Measurements from ENCODE around the gene DAB1.

The DAB1 gene

DNA sequence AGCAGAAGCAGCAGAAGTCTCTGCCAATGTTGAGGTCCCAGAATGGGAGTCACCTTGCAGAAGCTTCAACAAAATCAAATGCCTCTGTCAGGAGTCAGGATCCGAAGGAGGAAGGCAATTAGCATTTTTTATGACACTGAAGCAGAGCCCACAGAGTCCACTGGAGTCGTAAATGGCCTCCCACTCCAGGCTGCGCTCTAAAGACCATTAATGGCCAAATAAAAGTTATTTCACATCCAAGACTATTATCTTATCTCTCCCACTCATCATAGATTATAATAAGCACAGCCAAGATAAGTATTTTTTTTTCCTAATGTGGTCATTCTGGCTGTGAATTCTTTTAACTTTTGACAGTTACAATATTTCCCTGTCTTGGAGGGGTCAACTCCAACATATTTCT lies 267.0 kb downstream of the DAB1 start:
- no peak for DNase-seq

DNA sequence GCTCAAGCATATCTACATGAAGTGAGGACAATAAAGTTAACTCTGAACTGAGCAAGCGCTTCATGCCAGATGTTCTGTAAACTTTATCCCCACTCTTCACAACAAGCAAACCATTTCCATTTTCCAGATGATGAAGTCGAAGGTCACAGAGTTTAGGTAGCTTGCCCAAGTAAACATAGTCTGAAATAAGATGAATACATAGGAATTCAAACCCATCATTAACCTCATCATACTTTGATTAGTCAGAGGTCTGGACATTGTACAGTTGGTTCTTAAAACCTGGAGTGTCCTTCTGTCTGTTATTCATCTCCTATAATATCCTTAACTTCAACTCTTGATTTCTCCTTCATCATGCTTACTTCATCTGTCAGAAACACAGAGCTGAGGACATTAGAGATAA lies 277.8 kb downstream of the DAB1 start:
- no peak for DNase-seq

DNA sequence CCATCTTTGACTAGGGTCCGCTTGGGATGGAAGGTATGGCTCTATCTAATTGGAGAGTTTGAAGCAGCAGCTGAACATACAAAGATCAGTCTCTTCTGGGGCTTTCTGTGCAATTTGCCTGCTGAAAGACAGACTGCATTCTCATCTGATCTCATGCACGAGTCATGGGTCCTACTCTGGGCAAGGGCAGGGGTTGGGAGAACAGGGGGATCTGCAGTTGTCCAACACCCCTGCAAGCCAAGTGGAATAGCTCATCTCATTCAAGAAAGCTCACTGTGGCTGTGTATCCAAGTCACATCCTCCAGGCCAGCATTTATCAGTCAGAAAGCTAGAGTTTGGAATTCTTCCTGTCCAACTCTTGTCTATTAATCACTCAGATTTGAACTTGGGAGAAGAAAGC lies 280.9 kb downstream of the DAB1 start:
- DNase-seq, result no peak

DNA sequence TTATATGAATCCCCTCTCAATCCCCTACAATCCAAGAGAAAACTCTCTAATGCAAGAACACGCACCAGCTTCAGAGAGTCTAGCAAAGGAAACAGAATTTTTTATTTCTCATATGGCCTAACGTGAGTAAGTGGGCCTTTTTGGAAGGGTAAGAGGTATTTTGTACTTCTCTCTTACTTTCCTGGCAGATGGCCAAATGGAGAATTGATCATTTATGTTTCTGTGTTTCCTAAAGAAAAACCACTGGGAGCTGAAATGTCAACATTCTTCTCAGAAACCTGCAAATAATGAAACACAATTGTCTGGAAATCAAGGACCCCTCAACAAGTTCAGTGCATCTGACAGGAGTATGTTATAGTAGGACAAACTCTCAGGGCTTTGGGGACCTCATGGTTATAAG lies 281.7 kb downstream of the DAB1 start:
- DNase-seq, result no peak

DNA sequence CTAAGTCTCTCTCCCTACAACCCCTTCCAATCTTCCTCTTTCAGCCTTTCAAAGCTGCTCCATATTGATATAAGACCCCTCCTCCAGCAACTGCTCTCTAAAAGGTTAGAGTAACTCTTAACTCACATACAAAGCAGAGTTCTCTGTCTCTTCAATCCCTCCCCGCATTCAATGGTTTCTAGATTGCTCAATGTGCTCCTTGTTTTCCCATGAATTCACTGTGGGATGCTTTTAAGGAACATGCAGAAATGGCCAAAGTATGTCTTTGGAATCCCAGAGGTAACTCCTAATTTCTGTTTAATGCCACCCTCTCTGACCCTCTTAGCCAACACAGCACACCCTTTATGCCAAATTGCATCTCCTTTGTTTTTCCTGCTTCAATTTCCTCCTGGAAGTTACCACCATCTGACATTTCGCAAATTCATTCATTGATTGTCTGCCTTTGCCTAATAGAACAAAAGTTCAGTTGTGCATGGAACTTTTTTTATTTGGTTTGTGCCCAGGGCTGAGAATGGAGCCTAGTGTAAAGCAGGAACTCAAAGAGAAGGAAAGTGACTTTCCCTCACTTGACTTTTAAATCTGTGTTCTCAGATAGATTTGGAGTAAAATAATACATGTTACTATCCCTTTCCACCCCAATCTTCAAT lies 285.3 kb downstream of the DAB1 start:
- no peak for DNase-seq

DNA sequence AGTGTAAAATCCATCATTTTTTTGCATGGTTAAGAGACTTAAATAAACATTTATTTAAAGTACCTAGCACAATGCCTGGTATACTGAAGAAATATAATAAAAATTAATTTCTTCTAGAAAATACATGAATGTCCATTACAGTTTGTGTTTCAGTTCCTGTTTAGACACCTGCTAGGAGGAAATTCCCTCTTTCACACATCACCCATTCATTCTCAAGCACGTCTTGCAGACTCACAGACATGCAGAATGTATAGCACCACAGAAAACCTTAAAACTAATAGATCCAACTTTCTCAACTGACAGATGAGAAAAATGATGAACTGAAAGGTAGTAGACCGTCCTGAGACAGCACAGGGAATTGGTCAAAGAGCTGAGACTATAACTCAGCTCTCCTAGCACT lies 285.9 kb downstream of the DAB1 start:
- DNase-seq, result no peak

DNA sequence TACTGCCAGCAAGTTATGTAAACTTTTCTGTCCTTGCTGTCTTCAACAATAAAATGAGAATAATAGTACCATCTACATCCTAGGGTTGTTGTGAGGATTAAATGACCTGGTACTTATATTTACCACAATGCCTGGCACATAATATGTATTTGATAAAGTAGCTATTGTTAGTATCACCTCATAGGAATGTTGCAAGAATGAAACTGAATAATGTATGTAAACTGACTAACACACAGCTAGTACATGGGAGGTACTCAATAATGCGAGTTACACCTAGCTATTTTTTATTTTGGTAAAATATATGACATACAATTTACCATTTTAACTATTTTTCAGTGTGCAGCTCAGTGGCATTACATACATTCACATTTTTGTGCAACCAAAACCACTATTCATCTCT lies 289.1 kb downstream of the DAB1 start:
- no peak for DNase-seq

DNA sequence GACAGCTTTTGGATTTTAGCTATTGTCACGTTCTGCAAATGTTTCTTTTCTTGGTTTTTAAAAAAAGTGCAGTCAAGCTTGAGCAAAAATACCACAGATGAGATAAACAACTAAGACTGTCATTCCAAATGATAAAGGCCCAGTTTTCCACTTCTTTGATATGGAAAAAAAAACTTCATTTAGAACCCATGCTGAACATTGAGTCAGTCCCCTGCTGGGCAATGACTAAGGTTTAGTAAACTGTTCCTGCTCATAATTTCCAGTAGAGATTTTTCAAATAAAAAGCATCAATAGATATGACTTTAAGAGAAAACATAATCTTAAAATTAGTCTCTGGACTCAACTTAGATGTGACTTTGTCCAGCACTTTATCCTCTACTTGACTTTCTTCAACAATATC lies 290.2 kb downstream of the DAB1 start:
- DNase-seq, result no peak

DNA sequence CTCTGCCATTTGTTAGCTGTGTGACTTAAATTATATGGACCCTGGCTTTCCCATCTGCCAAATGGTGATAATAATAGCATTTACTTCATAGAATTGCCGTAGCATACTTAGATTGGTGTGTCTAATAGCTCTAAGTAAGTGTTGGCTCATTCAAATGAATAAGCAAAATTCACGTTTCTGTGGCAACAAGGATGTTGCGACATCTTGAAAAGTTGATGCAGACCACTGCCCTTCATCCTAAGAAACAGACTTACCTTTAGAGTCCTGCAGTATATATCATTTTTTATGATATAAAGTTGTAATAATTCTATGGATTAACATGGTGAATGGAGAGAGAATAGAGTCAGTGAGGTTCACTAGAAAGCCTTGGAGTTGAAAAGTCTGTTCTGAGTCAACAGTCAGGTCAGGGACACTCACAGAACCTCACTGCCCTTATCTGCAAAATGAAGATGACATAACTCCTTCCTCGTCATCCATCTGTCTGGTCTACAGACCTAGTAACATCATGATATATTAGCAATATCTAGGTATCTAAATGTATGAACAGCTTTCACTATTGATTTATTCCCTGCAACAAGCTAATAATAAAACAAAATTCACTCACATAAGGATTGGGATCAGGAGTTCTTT lies 290.8 kb downstream of the DAB1 start:
- DNase-seq, result no peak

DNA sequence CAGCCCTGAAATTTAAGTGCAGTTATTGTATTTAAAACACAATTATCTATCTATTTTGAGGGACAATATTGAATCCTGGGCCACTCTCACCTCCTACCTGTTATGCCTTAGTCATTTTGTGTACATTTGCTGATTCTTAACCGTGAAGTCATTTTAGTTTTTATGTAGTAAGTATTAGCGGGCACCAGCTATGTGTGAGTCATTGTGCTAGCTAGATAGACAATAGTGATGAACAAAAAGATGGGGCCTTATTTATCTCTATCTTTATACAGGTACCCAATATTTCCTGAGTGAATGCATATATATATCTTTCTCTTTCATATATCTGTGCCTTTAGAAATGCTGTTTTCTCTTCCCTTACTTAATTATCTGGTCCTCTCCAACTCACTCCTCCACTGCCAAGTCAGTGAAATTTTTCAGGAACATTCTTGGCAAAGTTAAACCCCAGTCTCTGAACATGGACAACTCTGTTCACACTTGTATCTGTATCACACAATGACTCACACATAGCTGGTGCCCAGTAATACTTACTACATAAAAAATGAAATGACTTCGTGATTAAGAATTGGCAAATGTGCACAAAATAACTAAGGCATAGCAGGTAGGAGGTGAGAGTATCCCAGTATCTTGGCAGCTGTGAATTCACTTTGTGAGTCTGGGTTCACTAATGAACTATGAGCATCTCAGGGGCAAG lies 292.0 kb downstream of the DAB1 start:
- no peak for DNase-seq

DNA sequence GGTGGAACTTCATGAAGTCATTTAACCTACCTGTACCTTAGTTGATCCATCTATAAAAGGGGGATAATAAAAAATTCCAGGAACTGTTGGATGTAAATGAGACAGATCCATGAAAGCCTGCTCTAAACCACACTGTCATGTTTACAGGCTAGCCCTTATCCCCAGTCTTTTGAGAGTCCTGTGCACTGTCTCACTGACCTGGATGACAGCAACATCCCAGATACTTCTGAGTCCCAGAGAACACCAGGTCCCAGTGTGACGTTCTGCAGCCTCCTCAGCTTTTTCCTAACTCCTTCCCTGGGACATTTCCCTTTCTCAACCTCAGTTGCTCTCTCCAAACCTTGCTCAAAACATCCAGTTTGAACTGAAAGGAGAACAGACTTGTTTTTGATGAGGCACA lies 292.6 kb downstream of the DAB1 start:
- no peak for DNase-seq

DNA sequence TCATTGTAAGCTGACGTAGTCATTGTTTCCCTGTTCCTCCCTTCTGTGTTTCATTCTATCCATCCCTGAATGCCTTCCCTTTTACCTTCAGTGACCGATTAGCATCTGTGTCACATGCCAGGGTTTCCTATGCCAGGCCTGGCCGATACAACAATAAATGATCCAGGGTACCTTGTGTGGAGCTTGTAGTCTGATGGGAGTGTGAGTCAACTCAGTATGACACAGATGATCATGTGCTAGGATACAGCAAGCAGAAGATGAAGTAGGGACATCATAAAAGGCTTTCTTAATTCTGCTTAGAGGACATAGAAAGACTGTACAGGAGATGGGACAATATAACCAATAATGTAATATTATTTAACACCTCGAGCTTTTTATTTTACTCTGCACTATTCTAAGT lies 294.0 kb downstream of the DAB1 start:
- no peak for DNase-seq

DNA sequence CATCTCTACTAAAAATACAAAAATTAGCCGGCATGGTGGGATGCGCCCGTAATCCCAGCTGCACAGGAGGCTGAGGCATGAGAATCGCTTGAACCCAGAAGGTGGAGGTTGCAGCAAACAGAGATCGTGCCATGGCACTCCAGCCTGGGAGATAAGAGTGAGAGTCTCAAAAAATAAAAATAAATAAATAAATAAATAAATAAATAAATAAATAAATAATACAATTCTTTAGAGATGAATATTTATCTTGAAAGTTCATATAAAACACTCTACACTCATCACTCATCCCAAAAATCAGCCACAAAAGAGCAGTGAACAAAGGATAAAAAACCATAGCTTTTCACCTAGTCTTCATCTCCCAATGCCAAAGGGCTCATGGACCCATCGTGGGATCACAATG lies 295.9 kb downstream of the DAB1 start:
- no peak for DNase-seq

DNA sequence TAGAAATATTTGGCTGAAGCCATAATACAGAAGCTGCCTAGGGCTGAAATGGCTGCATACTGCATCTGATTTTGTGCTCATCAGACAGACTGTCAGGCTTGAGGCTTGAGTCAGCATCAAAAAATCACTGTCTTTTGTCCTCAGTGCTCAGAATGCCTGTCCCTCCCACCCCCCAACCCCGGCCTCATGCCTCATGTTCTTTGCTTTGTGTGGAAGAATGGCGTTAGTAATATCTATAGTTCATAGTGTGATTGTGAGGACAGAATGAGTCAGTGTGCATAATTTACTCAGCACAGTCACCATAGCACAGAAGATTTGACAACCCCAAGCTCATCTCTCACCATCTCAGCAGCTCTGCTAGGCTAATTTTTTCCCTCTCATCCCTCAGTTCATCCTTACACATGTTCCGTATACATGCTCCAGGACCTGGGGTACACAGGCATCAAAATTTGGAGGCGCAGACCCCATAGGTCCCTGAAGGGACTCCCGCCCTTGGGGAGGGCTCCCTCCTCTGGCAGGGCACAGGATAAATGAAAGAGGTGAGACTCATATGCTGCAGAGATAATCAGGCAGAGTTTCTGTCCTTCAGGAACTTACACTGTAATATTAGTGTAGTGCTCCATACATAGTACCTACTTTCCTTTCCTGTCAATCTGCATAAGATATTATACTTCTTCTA lies 299.0 kb downstream of the DAB1 start:
- DNase-seq, result no peak

DNA sequence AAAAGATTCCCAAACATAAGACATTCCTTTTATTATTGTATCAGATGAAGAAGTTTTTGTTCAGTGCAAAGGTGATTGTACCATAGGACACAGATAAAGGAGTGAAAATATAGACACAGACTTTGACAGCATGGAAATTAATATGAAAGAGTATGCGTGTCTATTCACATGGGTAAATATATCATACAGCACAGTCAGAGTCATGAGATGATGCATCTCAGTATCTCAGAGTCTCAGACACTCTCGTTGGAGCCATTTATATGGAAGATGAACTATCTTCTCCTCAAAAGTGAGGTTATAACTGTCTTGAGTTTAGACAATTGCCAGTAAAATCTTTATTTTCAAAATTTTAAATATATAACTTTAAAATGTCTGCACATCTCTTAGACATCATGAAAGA lies 299.7 kb downstream of the DAB1 start:
- no peak for DNase-seq

DNA sequence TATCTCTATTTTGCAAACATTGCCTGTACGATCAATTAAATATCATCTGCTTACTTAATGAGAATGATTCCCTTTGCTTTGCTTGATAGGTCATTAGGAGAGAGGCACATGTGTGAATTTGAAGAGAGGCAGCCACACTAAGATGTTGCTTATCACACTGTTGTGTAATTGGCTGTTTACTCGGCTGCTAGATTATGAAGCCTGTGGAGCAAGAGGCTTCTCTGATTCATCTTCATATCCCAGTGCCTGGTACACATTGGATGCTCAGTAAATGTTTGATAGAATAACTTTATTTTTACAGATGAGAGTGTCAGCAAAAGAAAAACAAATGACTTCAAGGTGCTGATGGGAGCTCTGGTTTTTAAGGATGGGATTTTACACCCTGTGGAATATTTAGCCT lies 301.8 kb downstream of the DAB1 start:
- DNase-seq, result no peak

DNA sequence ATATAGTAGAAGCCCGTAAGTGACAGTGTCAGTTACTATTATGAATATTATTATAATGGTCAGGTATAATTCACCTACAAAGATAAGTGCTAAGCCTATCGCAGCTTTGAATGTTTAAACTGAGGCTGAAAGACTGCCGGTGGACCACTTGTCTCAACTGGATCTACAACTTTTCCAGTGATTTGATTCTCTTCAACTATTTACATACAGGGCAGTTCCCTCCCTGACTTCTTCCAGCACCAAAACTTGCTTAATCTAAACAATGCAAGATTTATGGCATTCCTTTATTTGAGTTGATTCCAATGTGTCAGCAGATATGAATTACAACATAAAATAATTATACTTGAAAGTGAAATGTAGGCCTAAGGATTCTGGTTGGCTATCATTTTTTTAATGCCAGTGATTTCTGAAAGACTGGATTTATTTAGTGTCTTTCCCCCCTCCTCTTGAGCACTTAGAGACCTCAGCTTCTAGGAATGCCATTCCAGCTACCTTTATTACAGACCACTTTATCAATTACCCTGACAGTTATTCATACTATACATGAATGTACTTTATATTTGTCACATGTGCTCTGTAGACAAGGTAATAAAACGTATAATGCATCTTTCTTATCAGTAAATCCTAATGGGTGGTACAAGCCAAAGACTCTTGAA lies 304.8 kb downstream of the DAB1 start:
- DNase-seq, result no peak

DNA sequence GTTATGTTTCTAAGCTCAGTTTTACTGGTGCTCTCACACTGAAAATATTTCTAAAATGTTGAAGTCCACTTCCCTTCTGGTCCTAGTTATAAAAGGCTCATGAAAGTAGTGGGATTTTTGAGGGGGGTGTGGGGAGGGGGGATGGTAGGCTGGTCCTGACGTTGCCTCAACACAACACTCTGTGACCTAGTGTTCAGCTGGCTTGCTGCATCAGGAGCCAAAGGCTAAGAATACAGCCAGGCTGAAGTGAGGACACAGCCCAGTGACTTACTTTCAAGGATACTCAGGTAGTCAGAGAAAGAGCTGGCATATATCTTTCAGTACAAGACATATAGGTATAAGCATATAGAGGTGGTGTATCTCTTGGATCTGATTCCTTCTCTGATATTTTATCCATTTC lies 306.1 kb downstream of the DAB1 start:
- DNase-seq, result no peak

DNA sequence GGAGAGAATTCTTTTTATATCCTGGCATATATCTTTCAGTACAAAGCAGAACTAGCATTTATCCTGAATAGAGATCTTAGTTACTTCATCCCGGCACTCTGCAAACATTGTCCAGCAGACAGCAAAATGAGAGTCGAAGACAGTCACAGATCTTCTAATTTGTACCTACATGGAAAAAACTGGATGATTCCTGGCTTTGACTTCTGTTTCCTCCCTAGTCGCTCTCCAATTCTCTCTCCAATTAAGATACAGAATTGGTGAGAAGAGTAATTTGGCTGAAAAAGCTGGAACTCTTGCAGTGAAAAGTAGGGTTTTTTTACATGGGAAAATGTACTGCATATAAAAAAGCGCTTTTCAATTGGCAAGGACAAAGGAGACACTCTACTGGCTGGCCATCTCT lies 307.0 kb downstream of the DAB1 start:
- DNase-seq, result no peak

DNA sequence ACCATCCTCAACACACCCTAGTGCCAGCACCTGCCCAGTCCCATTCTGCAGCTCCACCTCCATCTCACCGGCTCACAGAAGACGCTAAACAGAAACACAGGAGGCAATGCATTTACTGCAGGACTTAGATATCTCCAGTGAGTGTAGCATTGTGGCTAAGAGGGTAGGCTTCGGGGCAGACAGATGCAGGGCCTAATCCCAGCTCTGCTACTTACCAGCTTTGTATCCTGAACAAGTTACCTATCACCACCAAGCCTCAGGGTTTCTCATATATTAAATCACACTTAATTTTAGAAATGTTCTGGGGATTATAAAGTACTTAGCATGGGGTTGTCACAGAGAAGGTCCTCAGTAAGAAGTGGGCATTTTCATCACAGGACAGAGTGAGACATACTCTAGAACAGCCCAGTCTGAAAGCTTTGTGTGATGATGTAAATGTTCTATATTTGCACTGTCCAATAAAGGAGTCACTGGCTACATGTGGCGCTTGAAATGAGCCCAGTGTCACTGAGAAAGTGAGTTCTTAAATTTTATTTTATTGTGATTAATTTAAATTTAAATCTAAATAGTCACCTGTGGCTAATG lies 308.7 kb downstream of the DAB1 start:
- DNase-seq, result no peak

DNA sequence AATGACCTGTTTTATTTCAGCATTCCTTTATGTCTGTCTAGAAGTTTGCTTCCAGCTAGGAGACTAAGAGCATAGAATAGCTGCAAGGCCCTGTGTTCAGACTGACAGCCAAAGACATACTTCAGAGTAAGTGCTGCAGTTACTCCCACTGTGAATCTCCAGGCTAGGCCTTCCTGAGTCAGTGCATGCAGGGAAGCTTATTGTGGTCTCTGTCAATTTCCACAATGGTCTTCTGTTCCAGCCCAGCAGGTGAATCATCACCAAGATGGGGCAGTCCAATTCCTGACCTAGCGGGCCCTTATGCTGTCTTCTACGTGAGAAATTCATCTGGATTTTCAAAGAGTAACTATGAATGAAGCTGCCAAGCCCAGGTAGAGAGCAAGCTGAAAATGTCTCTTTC lies 311.7 kb downstream of the DAB1 start:
- no peak for DNase-seq

DNA sequence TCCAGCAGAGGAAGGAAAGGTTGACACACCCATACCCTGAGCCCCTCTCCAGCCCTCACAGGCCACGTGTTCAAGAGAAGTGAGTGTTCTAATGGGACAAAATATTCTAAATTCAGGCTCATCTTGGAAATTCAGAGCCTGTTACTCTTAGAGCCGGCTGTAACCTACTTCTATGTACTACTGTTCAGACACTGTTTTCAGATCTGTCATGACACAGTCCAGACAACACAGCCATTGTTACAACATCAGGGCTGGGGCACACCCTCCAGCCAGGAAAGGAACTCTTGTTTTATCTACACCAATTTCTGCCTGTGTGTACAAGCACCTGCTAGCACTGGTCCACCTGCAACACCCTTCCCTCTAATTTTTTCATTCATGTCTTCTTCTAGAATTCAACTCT lies 312.7 kb downstream of the DAB1 start:
- no peak for DNase-seq

DNA sequence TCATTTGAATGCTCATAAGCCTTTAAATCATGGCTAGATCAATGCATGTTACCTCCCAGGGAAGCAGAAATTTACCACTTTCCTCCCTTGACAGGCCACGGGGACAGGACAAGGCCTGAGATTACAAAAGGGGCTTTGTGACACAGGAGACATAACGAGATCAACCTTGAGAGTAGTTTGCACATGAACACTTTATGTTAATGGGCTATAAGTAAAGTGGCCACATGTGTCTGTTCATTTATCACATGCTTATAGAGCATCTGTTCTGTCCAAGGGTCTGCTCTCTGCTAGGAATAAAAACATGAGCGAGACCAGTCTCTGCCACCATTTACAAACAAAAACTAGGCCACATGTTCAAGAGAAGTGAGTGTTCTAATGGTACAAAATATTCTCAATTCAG lies 314.0 kb downstream of the DAB1 start:
- DNase-seq, result no peak

Measured in MV-4-11 (cell line).